K562 (cell line): ENCODE data around the gene ANKRD45. TPM values are rescaled to one million over a fixed set of nuclear protein-coding genes. Genes with fewer than 3 reads are reported as not detected.

Source experiments
- BDP1 ChIP-seq: IDR thresholded peaks from 3 replicates; pipeline ENCODE4 v1.6.1; 2011; ENCODE audit not compliant: insufficient read length, insufficient read depth
- CEBPZ ChIP-seq: fragments of 150-350 bp; IDR thresholded peaks from 2 replicates; pipeline ENCODE4 v1.6.1; 2014; ENCODE audit warnings: low read depth, mild to moderate bottlenecking, low read length, borderline replicate concordance
- HDAC2 ChIP-seq: fragments of 450-650 bp; IDR thresholded peaks from 2 replicates; pipeline ENCODE4 v1.6.1; 2016; ENCODE audit warnings: mild to moderate bottlenecking
- HOMEZ ChIP-seq: fragments of 250-450 bp; sonication (Bioruptor Pico); IDR thresholded peaks from 2 replicates; pipeline ENCODE4 v1.4.0; 2020; ENCODE audit warnings: mild to moderate bottlenecking, moderate library complexity
- MBD1 ChIP-seq: fragments of 250-450 bp; sonication (Bioruptor Pico); IDR thresholded peaks from 2 replicates; pipeline ENCODE4 v1.8.0; 2022; ENCODE audit warnings: inconsistent platforms
- POLR3A ChIP-seq: IDR thresholded peaks from 2 replicates; pipeline ENCODE4 v1.6.1; 2011; ENCODE audit warnings: borderline replicate concordance, mild to moderate bottlenecking, moderate library complexity; ENCODE audit not compliant: insufficient read length, insufficient read depth; ENCODE audit errors: extremely low read depth
- PRDM10 ChIP-seq: fragments of 450-650 bp; IDR thresholded peaks from 2 replicates; pipeline ENCODE4 v1.6.1; 2018; ENCODE audit not compliant: partially characterized antibody
- RERE ChIP-seq: sonication (generic); formaldehyde crosslinking; IDR thresholded peaks from 2 replicates; pipeline ENCODE4 v1.8.0; 2023; ENCODE audit warnings: missing genetic modification reagents, mild to moderate bottlenecking, borderline replicate concordance
- SRSF7 ChIP-seq: fragments of 200-400 bp; formaldehyde crosslinking; optimal IDR thresholded peaks from 2 replicates; pipeline ENCODE3; 2017; ENCODE audit warnings: mild to moderate bottlenecking, low read depth, low read length
- polyA plus RNA-seq, 8 experiments: library from polyadenylated mRNA; depleted of rRNA in 4 of 8; stranded (reverse) in 5 of 8; unstranded in 3 of 8; fragments of >200 nt; fragmentation: Nextera tagmentation in 2 of 8; fragmentation: Illumina TruSeq in 1 of 8; extraction: Ambion mirVana in 2 of 8; extraction: Trizol in 1 of 8; gene quantifications; 2 replicates each; pipeline versions ENCODE4 v1.2.1 to v1.2.3, GENCODE V29; 2011 to 2014; ENCODE audit warnings: inconsistent platforms in 1 of 8, missing spikeins in 1 of 8
- total RNA-seq, 7 experiments: library from RNA; depleted of rRNA in 6 of 7; stranded (reverse); fragments of >200 nt in 6 of 7; fragmentation: Illumina TruSeq in 2 of 7; extraction: Trizol in 2 of 7; gene quantifications; 2 replicates each; pipeline versions ENCODE4 v1.2.1 to v1.2.3, GENCODE V29; 2011 to 2021; ENCODE audit warnings: low replicate concordance in 1 of 7

The ANKRD45 gene
- total and polyA plus RNA-seq, 9 of the 15 experiments (the other 6 are each of a cell fraction or from before 2014, with no cell fraction given), result 0.10 to 0.30 (median 0.11) TPM; not detected in 2

GRCh38 chr1:173714759-173715537 is 45.3 kb upstream of the ANKRD45 start, which contains the start of gene KLHL20 (continued):
- TF ChIP-seq RERE (CRISPR knock-in tag) (no peak), HOMEZ (no peak), MBD1 (CRISPR knock-in tag) (no peak), BDP1 (no peak), POLR3A (no peak), CEBPZ (no peak), PRDM10 (peak; percentile 49), HDAC2 (peak; percentile 92), SRSF7 (no peak)
